ENCODE measurements around the gene CD163L1.

Gene CD163L1

DNA sequence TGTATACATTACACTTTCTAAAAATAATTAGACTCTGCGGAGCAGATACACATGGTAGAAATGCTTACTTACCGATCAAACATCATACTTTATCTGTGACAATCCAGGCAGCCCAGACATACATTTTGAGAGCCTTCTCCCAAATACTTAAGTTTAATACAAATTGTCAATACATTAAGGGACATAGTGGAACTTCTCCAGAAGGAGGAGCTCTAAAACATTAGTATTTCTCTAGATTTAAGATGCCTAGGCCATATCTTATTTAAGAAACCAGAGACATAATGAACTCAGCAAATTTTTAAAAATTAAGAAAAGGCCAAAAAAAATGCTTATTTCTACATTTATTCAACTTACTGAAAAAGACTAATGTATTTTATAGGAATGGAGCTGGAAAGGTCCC is 124.0 kb downstream of the CD163L1 start:
- no peaks in the 10 kb centered on the region for H3K4me1 Mint-ChIP-seq
- peaks cover 10% of the 10 kb centered on the region for H3K27me3 Mint-ChIP-seq (ENCODE audit: low read depth, poor library complexity)
- H3K27ac Mint-ChIP-seq: no peak overlapping the region
- H3K4me3 Mint-ChIP-seq: no peak overlapping the region
- no peaks in the 10 kb centered on the region for H3K36me3 Mint-ChIP-seq (ENCODE audit: low read depth)
- TF ChIP-seq, protein P1, sequence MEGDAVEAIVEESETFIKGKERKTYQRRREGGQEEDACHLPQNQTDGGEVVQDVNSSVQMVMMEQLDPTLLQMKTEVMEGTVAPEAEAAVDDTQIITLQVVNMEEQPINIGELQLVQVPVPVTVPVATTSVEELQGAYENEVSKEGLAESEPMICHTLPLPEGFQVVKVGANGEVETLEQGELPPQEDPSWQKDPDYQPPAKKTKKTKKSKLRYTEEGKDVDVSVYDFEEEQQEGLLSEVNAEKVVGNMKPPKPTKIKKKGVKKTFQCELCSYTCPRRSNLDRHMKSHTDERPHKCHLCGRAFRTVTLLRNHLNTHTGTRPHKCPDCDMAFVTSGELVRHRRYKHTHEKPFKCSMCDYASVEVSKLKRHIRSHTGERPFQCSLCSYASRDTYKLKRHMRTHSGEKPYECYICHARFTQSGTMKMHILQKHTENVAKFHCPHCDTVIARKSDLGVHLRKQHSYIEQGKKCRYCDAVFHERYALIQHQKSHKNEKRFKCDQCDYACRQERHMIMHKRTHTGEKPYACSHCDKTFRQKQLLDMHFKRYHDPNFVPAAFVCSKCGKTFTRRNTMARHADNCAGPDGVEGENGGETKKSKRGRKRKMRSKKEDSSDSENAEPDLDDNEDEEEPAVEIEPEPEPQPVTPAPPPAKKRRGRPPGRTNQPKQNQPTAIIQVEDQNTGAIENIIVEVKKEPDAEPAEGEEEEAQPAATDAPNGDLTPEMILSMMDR (IDR thresholded peaks at IDR 0.05): no peak
- peaks cover 3% of the 10 kb centered on the region for H3K9me3 Mint-ChIP-seq
- no peak for DNase-seq

DNA sequence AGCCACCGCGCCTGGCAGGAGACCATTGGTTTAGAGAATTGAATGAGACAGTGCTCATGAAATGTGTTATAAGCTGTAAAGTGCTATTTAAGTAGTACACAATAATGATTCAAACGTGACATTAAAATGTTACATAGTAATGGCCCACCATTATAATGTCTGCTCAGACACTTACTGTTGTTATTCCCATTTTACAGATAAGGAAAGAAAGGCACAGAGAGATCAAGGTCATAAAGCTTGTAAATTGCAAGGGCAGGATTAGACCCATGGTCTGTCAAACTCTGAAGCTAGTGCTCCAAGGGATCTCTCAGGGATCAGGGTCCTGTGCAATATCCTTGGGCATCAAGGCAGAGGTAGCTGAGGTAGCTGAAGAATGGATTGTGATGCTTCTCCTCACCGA is 133.9 kb downstream of the CD163L1 start:
- no peaks in the 10 kb centered on the region for H3K36me3 Mint-ChIP-seq (ENCODE audit: low read depth)
- TF ChIP-seq, protein P1 (IDR thresholded peaks at IDR 0.05): no peak
- no peak for DNase-seq
- H3K9me3 Mint-ChIP-seq: no peaks in the 10 kb centered on the region
- H3K4me3 Mint-ChIP-seq: no peak overlapping the region
- H3K27me3 Mint-ChIP-seq (ENCODE audit: low read depth, poor library complexity): no peaks in the 10 kb centered on the region
- H3K4me1 Mint-ChIP-seq: no peaks in the 10 kb centered on the region
- no peak overlapping the region for H3K27ac Mint-ChIP-seq

Data from nephron progenitor cell (in vitro differentiated cells).